HG03558 (cell line): Measurements from ENCODE around the gene SGMS1.

Experiments used
- ATAC-seq: cut with Tn5 transposase; IDR thresholded peaks from one replicate; pipeline ENCODE4 v1.9.1; 2021; ENCODE audit warnings: moderate number of reproducible peaks; ENCODE audit not compliant: unreplicated experiment; ENCODE audit errors: extremely low read depth

The SGMS1 gene

DNA sequence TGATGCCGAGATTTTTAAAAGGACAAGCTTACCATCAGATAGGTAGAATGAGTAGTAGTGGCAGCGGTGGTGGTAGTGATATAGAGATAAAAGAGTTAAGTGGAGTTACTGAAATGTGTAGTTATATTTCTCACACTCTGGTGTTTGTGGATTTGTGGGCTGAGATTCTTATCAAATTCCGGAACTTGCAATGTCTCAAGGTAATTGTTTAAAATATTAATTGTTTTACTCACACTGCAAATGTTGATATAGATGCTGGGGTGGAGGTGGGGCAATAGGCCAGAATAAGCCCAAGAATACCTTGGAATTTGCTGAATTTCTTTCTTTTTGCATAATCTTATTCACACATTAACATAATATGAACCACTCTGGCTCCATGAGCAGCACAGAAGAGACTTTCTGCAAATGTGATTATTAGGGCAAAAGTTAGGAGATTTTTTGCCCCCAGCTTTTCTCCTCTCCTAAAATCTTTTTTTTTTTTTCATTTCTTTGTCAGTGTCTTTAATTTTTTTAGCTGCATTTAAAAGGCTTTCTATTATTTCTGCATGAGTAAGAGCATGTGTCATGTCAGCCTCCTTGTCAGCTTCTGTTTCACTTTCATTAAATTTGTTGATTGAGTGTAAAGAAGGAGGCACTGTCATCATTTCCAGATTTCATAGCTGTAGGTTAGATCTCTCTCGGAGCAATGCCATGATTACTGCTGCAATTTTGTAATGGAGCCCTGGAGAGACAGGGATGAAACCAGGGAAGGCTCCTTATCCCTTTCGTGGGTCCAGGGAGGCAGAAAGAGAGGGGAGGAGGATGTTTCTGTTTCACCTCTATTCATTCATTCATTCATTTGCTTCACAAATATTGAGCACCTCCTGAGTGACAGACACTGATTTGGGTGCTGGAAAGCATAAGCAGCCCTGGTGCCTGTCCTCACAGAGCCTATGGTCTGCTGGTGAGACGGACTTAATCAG is 13.1 kb upstream of the SGMS1 start:
- ATAC-seq: peak; percentile 84

DNA sequence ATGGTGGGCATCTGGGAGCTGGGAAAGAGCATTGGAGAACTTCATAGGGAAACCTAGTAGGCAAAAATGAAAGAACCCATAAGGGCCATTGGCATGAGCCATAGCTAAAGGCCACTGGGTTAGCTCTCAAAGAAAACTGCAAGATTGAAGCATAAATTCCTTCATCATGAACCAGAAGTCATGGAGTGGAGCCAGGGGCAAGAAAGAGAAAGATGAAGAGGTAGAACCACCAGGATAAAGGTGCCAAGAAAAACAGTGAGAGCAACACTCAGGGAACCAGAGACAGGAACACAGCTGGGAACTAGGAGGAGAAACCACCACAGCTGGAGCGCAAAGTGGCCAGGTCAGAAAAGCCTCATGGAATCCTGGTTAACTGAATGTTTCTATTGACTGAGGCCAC is 11.5 kb upstream of the SGMS1 start:
- no peak for ATAC-seq

DNA sequence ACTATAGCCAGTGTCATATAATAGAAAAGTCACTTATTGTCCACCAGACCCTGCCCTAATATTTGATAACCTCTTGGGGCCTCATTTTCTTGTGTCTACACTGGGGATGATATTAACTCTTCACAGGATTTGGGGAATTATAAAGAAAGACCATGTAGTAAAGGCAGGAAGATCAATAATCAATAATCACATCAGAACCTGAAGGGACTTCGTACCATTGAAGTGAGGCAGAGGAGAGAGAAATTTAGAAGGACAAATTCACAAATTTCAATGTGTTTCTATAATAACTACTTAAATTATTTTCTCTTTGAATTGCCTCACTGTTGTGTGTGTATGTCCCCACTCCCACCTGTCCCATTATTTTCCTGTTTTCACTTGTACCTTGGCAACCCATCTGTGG is 10.7 kb upstream of the SGMS1 start:
- no peak for ATAC-seq

DNA sequence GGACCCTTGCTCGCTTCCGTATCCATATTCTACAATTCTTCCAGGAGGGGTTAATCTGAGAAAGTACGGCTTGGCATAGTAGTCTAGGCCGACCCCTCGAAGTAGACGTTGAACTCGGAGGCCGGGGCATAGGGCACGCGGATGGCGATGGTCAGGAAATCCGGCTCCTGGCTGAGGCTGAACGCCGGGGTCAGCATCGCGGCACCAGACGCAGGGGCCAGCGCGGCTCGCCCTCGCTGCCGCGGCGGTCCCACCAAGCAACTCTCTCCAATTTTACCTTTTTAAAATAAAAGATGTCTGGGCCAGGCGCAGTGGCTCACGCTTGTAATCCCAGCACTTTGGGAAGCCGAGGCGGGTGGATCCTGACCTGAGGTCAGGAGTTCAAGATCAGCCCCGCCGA is 7.3 kb upstream of the SGMS1 start:
- ATAC-seq: no peak

DNA sequence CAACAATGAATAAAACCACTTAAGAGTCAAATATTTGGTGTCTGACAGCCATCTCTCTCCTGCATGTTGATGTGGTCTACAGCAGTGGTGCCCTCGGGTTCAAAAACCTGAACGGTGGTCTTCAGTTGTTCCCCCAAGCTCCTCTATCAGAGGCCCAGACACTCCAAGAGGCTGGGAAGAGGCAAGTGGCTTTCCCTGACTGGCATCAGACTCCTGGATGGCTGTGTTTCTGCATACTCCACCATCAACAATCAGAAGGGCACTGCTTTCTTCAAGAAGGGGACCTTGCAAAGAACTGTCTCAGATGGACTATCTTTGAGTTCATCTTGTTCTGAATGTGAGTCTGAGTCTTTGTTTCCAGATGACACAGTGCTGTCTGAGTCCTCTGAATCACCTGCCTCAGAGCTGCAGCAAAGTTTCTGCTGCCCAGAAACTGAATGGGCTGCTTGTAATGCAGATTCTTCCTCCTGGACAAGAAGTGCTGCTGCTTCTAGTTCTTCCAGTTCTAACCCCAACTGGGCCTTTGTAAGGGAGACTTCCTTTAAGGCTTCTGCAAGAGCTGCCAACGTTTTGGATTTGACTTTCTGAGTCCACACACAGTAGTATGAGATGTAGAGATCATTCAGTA is 5.9 kb upstream of the SGMS1 start:
- ATAC-seq: no peak

DNA sequence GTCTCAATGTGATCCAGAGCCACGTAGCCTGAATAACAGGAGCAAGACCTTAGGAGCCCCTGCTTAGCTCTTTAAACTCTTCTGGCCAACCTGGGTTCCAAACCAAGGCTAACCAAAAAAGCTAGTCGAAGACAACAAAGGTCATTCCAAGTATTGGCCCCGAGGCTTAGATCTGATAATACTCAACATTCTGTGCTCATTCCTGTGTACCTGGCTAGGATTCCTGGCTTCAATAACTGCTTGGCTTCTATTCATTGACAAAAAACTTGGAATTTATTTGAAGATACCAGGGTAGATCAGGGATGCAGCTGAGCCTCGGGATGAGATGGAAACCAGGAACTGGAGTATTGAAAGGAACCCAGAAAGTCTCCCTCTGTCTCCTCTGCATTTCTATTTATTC is 4.1 kb upstream of the SGMS1 start:
- no peak for ATAC-seq

DNA sequence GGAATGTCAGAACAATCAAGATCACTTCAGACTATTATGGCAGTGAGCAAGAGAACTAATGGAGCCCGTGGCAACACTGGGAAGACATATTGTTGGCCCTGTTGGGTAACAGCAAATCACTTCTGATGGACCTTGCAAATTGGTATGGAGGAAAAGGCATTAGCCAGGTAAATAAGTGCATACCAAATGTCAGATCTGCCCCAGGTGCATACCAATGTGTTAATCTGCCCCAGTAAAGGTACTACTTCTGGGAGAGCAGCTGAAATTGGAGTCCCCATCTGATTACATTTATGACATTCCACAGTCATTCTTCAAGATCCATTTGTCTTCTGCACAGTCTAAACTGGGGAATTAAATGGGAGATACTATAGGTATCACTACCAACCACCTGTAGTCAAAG is 3.7 kb upstream of the SGMS1 start:
- ATAC-seq: no peak

DNA sequence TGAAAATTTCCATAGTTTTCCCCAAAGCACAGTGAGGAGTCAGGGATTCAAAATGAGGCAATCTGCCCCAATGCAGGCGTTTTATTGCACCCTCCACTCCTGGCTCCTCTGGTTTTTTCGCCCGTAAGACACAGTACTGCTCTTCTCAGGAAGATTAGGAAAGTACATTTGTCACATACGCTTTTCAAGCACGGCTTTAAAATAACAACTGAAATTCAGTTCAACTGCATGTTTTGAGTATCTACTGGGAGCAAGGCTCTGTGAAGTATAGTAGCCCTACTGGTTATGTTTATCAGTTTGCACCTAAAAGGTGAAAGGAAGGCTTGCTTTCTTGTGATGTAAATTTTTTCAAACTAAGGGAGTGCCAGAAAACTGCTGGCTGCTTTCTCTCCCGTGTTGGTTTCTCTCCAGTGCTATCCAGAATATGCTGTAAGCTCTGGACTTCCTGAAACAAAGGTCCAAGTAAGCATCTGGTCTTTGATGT is 1.9 kb upstream of the SGMS1 start:
- ATAC-seq: no peak

DNA sequence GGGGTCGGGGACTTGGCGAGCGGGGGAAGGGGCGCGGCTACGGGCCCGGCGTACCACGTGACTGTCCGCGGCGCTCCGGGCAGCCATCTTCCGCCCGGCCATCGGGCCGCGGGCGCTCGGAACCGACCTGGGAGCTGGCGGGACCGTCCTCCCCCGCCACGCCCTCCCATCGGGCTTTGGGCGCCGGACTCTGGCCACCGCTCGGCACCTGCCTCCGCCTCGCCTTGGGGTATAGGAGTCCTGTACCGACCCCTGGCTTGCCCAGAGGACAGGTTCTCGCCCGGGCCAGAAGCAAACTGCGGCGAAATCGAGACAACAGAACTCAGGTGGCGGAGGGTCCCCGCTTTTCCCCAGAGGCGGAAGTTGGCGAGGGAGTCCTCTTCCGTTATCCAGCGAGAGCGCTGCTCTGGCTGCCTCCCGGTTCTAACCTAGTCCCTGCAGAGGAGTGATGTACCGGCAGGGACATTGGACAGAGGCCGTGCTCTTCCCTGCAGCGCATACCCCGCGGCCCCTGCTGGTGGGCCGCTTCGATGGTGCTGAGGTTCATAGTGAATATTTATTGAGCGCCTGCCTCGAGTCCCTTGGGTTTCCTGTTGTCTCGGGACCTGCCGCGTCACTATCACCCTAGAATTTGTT is 1.2 kb upstream of the SGMS1 start:
- ATAC-seq: peak; percentile 24

DNA sequence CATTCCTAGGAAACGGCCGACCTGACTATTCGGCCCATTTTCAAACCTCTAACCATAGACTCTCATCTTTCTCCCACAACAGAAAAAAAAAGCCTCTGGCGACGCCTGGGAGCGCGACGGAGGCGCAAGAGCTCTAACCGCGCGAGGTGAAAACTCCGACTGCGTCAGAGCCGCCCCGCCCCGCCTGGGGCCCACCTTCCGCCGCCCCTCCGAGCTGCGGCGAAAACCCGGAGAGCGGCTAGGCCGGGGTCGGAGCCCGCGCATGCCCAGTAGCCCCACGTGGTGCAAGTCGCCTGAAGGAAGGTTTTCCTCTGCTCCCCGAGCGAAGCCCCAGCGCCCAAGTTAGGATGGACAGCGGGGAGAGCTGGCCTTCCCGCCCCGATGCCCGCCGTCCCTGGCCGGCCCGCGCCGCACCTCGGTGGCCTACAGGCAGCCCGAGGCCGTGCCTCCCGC is 683 bp upstream of the SGMS1 start:
- ATAC-seq: peak; percentile 25

DNA sequence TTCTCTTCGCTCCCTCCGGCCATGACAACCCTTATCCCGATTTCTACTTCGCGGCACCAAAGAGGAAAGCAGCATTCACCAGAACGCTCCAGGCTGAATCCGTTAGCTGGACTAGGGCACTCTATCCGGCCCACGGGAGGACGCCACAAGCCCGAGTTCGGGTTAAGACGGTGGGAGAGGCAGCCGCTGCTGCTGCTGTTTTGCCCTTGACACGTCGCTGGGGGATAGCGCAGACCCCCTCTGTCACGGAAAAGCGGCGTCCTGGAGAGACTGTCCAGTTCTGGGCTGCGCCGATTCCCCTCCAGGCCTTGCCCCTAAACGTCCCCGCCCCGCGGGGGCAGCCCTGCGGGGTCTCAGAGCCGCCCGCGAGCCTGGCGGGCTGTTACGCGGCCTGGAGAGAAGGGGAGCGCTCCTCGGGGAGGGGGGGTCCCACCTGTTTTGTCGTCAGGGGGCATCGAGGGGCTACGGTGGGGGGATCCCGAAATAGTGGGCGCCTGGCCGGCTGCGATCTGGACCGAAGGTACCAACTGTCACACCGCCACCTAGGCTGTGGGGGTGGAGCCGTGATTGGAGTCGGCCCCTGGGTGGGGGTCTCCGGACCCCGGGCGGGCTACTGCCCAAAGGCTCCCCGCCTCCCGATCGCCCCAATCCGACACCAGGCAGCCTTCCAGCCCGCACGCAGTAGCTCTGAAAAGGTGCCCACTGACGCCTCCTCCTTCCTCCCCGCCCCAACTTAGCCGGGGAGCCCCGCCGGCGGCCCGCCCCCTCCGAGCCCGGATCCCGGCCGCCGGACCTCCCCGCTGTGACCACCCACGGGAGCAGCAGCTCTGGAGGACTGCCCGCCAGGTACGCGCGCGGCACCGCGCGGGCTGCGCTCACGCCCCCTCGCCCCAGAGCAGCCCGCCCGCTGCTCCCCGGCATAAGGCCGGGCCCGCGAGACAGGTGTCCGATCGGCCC is 772 bp downstream of the SGMS1 start:
- no peak for ATAC-seq

DNA sequence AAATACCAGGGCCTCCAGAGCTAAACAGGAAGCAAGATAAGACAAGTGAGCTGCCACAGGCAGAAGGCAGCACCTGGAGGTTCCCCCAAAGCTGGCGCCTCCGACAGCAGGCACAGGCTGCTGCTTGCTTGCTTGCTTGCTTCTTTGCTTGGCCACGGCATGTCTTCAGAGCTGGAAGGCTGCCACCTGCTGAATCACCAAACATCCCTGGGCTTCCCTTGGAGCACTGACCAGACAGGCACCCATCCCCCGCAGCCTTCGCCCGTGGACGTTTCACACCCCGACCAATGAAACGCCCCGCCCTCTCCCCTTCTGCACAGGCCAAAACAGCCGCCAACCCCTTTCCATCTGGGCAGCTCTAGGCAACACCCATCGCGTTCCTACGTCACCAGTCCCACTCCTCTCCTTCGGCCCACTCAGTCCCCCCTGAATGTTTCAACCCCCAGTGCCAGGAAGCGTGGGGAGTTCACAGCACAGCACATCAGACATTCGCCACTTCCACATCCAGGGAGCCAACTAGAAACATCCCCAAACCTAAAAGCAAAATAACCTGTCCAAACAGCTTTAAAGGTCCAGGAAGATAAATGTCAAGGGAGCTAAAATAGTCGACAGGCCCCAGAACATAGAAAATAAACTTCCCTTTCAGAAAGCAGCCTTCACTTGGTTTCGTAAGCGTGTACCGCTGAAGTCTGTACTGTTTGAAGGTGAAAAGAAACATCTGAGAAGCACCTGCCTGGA is 1.6 kb downstream of the SGMS1 start:
- ATAC-seq: peak; percentile 16

DNA sequence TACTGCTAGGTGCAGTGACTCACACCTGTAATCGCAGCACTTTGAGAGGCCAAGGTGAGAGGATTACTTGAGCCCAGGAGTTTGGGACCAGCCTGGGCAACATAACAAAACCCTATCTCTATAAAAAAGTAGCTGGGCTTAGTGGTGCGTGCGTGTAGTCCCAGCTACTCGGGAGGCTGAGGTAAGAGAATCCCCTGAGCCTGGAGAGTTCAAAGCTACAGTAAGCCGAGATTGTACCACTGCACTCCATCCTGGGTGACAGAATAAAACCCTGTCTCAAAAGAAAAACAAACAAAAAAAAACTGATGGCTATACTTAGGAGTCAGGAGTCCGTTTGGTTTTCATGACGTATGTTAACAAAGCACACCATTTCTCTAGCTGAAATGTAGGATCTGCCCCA is 2.9 kb downstream of the SGMS1 start:
- no peak for ATAC-seq

DNA sequence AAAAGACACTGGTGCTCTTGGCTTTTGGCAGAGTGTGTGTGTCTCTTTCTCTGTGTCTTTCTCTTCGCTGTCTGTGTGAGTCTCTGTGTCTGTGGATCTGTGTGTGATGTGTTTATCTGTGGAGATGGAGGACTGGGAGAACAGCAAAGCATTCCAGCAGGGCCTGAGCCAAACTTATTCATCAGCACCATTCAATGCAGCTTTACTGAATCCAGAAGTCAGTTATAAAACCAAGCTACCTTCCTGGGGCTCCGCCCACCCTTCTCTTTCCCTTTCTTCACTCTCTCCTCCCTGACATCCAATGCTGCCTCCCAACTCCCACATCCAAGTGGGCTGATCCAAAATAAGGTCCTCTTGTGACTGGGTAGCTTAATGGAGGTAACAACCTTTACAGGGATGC is 3.9 kb downstream of the SGMS1 start:
- no peak for ATAC-seq

DNA sequence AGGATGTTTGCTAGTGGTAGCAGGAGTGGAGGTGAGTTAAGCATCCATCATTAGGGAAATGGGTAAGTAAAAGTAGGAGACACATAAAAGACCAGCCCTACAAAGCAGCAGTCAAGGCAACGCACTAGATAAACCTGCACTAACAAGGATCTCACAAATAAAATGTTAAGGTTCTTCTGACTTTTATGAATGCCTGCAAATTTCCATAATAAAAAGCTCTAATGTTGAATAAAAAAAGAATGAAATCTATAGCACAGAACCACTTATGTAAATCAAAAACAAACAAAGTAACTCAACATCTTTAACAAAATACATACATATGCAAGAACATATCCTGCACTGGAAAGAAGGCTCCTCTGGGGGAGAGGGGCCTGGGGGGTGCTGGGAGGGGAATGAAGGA is 4.6 kb downstream of the SGMS1 start:
- ATAC-seq: no peak

DNA sequence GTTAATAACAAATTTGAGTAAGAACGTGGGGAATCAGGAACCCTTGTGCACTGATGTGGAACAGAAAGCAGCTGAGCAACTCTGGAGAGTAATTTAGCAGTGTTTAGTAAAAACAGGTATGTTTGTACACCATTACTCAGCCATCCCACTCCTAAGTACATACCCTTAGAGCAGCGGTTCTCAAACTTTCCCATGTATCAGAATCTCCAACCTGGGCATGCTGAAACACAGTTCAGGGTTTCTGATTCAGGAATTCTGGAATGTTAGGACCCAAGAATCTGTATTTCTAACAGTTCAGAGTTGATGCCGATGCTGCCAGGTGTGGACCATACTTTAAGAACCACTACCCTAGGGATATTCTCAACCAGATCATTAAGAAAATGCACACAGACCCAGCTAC is 5.1 kb downstream of the SGMS1 start:
- ATAC-seq: no peak

DNA sequence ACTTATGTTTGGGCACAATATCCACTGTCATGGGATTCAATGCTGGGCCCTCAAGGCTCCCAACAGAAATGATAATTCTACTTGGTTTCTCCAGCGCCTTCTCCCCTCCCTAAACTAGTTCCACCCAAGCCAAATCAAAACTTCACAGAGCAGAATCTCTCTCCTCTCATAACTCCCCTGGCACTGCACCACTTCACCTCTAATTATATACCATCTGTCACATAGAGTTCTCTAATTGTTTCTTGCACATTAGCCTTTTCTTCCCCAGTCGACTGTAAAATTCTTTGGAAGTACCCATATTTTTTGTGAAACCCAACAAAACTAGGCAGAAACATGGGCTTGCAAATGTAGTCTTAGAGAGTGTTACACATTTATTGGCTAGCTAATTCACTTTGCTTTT is 8.1 kb downstream of the SGMS1 start:
- ATAC-seq: no peak

DNA sequence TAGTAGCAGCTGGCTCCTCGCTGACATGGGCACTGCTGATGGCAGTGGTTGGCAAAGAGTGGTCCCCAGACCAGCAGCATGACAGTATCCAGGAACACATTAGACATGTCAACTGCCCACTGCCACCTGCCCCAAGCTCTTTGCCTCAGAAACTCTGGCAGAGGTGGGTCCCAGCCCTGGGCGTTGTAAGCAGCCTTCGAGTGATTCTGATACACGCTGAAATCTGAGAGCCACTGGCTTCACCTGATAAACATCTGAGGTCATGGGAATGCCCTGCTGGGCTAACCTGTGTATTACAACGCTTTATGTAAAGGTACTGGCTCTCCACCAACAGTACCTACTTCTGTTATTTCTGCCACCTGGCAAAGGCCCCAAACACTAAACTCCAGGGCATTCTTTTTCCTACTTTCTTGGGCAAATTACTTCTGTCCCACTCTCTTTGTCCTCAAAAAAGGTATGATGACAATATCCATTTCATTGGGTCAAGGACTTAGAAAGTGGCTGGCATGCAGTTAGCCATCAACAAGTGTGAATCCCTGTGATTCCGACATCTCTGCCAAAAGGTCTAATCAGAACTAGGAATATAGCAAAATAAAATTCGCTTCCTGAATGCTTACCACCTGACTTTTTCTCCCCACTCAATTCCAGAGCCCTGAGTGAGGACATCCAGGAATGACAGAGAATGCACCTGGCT is 9.2 kb downstream of the SGMS1 start:
- no peak for ATAC-seq
